ENCODE results near the gene MEX3C.

The MEX3C gene

DNA sequence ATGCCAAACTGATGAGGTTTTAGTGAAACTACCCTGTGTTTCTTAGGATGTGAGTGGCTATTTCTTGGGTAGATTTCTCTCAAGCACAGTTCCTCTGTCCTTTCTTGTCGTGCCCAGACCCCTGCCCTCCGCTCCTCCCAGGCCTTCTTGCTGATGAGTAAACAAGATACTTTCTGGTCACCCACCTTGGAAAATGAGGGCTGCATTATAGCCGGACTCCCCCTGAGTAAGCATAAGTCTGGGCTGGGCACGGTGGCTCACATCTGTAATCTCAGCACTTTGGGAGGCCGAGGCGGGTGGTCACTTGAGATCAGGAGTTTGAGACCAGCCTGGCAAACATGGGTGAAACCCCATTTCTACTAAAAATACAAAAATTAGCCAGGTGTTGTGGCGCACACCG lies 58.5 kb downstream of the MEX3C start:
- Histone ChIP-seq H3K27ac (ENCODE audit: low read depth, low read length) (no peak overlapping the region), H3K27me3 (ENCODE audit: low read length) (no peaks in the 10 kb centered on the region), H3K4me3 (ENCODE audit: insufficient read depth, low read length, poor library complexity, severe bottlenecking) (no peak overlapping the region), H3K79me2 (ENCODE audit: insufficient read depth, low read length) (no peaks in the 10 kb centered on the region), H3K9me3 (ENCODE audit: insufficient read depth, low read length) (no peaks in the 10 kb centered on the region), H4K20me1 (ENCODE audit: low read depth, low read length) (no peaks in the 10 kb centered on the region), H3K36me3 (ENCODE audit: low read length) (no peaks in the 10 kb centered on the region), H3K4me2 (ENCODE audit: low read depth, low read length, poor library complexity, severe bottlenecking) (no peak overlapping the region), H3F3A (ENCODE audit: insufficient read depth) (no peaks in the 10 kb centered on the region), H3K9ac (ENCODE audit: low read length) (no peak overlapping the region), H2AFZ (ENCODE audit: low read depth, low read length, severe bottlenecking) (no peak overlapping the region), H3K9me2 (replicated peaks; ENCODE audit: insufficient read depth, low read length) (no peaks in the 10 kb centered on the region)
- TF ChIP-seq, protein P1, sequence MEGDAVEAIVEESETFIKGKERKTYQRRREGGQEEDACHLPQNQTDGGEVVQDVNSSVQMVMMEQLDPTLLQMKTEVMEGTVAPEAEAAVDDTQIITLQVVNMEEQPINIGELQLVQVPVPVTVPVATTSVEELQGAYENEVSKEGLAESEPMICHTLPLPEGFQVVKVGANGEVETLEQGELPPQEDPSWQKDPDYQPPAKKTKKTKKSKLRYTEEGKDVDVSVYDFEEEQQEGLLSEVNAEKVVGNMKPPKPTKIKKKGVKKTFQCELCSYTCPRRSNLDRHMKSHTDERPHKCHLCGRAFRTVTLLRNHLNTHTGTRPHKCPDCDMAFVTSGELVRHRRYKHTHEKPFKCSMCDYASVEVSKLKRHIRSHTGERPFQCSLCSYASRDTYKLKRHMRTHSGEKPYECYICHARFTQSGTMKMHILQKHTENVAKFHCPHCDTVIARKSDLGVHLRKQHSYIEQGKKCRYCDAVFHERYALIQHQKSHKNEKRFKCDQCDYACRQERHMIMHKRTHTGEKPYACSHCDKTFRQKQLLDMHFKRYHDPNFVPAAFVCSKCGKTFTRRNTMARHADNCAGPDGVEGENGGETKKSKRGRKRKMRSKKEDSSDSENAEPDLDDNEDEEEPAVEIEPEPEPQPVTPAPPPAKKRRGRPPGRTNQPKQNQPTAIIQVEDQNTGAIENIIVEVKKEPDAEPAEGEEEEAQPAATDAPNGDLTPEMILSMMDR (IDR thresholded peaks at IDR 0.05; ENCODE audit: insufficient read depth, low read length, poor library complexity, severe bottlenecking) = no peak

DNA sequence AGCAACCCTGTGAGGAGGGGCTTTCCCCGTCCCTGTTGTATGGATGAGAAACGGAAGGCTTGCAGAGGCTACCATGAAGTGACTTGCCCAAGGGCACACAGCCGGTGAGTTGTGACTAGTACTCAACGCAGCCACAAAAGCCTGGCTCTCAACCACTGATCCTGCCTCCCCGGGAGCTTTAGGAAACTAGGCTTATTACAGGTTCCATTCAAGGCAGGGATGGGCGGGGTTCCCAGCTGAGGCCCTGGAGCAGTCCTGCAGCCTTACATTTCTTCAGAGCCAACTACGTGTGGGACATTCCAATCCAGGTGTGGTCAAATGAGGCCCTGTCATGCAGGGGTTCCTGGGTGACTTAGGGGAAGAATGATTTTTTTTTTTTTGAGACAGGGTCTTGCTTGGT lies 59.6 kb downstream of the MEX3C start:
- Histone ChIP-seq H3F3A (ENCODE audit: insufficient read depth) (no peaks in the 10 kb centered on the region), H3K9me2 (replicated peaks; ENCODE audit: insufficient read depth, low read length) (no peaks in the 10 kb centered on the region), H3K4me2 (ENCODE audit: low read depth, low read length, poor library complexity, severe bottlenecking) (no peak overlapping the region), H3K27me3 (ENCODE audit: low read length) (no peaks in the 10 kb centered on the region), H3K9ac (ENCODE audit: low read length) (no peak overlapping the region), H3K36me3 (ENCODE audit: low read length) (no peaks in the 10 kb centered on the region), H3K9me3 (ENCODE audit: insufficient read depth, low read length) (no peaks in the 10 kb centered on the region), H4K20me1 (ENCODE audit: low read depth, low read length) (no peaks in the 10 kb centered on the region), H2AFZ (ENCODE audit: low read depth, low read length, severe bottlenecking) (no peak overlapping the region), H3K27ac (ENCODE audit: low read depth, low read length) (no peak overlapping the region), H3K79me2 (ENCODE audit: insufficient read depth, low read length) (no peaks in the 10 kb centered on the region), H3K4me3 (ENCODE audit: insufficient read depth, low read length, poor library complexity, severe bottlenecking) (no peak overlapping the region)
- TF ChIP-seq EZH2phosphoT487 (conservative IDR thresholded peaks at IDR 0.05; ENCODE audit: low read length) = no peak
- TF ChIP-seq, protein P1 (IDR thresholded peaks at IDR 0.05; ENCODE audit: insufficient read depth, low read length, poor library complexity, severe bottlenecking) = no peak

DNA sequence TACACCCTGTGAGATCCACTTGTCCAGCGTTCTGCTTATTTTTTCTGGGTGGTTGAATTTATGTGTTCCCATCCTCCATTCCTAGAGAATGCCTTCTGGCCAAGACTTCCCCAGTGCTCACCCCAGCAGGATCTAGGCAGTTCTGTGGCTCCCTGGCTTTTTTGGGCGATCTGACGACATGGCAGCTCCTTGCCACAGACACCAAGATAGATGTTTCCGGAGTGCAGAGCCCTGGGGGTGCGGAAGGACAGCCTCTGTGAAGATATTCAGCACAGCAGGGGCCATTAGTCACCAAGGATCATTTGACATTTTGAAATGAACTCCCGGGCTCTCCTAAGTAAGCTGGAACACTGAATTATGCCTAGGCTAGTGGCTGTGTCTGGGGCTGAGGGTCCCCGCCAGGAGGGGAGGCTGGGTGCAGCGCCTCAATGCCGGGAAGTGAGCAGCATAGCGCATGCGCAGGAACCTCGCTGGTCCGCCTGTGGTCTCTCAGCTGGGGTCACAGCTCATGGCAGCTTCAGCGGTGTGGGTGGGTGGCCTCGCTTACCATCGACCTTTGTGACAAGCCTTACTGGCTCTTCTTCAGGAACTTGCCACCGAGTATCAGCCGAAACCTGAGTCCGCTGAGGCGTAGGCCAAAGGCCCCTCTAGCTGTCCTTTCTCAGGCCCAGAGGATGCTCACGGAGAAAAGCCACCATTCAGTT lies 60.3 kb downstream of the MEX3C start:
- Histone ChIP-seq H3K9me3 (ENCODE audit: insufficient read depth, low read length) (no peaks in the 10 kb centered on the region), H2AFZ (ENCODE audit: low read depth, low read length, severe bottlenecking) (no peak overlapping the region), H3K4me2 (ENCODE audit: low read depth, low read length, poor library complexity, severe bottlenecking) (no peak overlapping the region), H3K27ac (ENCODE audit: low read depth, low read length) (no peak overlapping the region), H3K9me2 (replicated peaks; ENCODE audit: insufficient read depth, low read length) (no peaks in the 10 kb centered on the region), H3K27me3 (ENCODE audit: low read length) (no peaks in the 10 kb centered on the region), H4K20me1 (ENCODE audit: low read depth, low read length) (no peaks in the 10 kb centered on the region), H3K36me3 (ENCODE audit: low read length) (no peaks in the 10 kb centered on the region), H3K9ac (ENCODE audit: low read length) (no peak overlapping the region), H3F3A (ENCODE audit: insufficient read depth) (no peaks in the 10 kb centered on the region), H3K4me3 (ENCODE audit: insufficient read depth, low read length, poor library complexity, severe bottlenecking) (no peak overlapping the region), H3K79me2 (ENCODE audit: insufficient read depth, low read length) (no peaks in the 10 kb centered on the region)
- TF ChIP-seq, protein P1 (IDR thresholded peaks at IDR 0.05; ENCODE audit: insufficient read depth, low read length, poor library complexity, severe bottlenecking) = no peak
- TF ChIP-seq EZH2phosphoT487 (conservative IDR thresholded peaks at IDR 0.05; ENCODE audit: low read length) = no peak

Data from SU-DHL-6 (cell line).